Adrenal gland (tissue), 12 donors: ENCODE measurements around the gene PGBD2. TPM values are rescaled to one million over a fixed set of nuclear protein-coding genes. Genes with fewer than 3 reads are reported as not detected.
"Not testable (repeated sequence)": the region's sequence is repeated elsewhere in the genome, so short reads cannot be mapped to it uniquely, and the experiment has no call there.

Experiments used
- DNase-seq, 7 donors: peaks; one replicate each; pipeline ENCODE4 v3.0.0-alpha.2; 2019 to 2020
- H3K27ac ChIP-seq, 5 donors: fragments of 200-600 bp; sonication (generic) in 4 of 5; 1 replicate in 3 of 5; 2 replicates in 2 of 5; pipeline versions ENCODE4 v1.5.1 to v1.8.0; 2016 to 2020; ENCODE audit warnings: mild to moderate bottlenecking in 1 of 5
- H3K27me3 ChIP-seq: fragments of 200-600 bp; 2 replicates; pipeline ENCODE4 v1.8.0; 2021
- H3K36me3 ChIP-seq, 2 donors: fragments of 200-600 bp; replicated peaks in 1 of 2; 1 replicate in 1 of 2; 2 replicates in 1 of 2; pipeline versions ENCODE4 v1.5.1 to v1.8.0; 2018 to 2022
- H3K4me1 ChIP-seq, 2 donors: fragments of 200-600 bp; replicated peaks in 1 of 2; 1 replicate in 1 of 2; 2 replicates in 1 of 2; pipeline versions ENCODE4 v1.5.1 to v1.8.0; 2018 to 2021
- H3K4me3 ChIP-seq, 4 donors: fragments of 200-600 bp; sonication (generic) in 3 of 4; one replicate each; pipeline ENCODE4 v1.5.1; 2016 to 2018
- H3K9me3 ChIP-seq, 3 donors: fragments of 200-600 bp; sonication (generic) in 1 of 3; replicated peaks in 1 of 3; 1 replicate in 2 of 3; 2 replicates in 1 of 3; pipeline versions ENCODE4 v1.5.1 to v1.8.0; 2016 to 2021
- POLR2A ChIP-seq, 2 donors: fragments of 450-650 bp; IDR thresholded peaks; one replicate each; pipeline ENCODE4 v1.6.1; 2017; ENCODE audit warnings: antibody characterized with exemption in 2 of 2, mild to moderate bottlenecking in 2 of 2, moderate library complexity in 1 of 2
- WGBS, 4 donors: extraction: QIAGEN DNeasy Blood & Tissue Kit in 2 of 4; methylation state at CpG; one replicate each; pipeline versions ENCODE4 v1.1.5 to v1.1.7; 2013 to 2017; 5-methylcytosine and 5-hydroxymethylcytosine counted together
- intact Hi-C, 2 donors: fragments of 100-400 bp; cut with DNase I; formaldehyde crosslinking; loops; one replicate each; pipeline versions ENCODE4 v1.14.1 to v1.15.0; 2022 to 2023
- polyA plus RNA-seq, 3 donors: library from polyadenylated mRNA; stranded (reverse); fragments of 200-250 nt in 2 of 3; fragments of 350-450 nt in 1 of 3; fragmentation: Illumina TruSeq in 1 of 3; extraction: RNeasy Lipid Tissue Mini Kit (QIAGEN cat#74804) in 1 of 3; gene quantifications; one replicate each; pipeline ENCODE4 v1.2.3, GENCODE V29; 2013 to 2014
- total RNA-seq, 9 donors: library from RNA; depleted of rRNA in 4 of 9; stranded (reverse); fragments of >200 nt in 4 of 9; fragments of 120-200 nt in 1 of 9; fragmentation: NEBNext Ultra II Directional in 1 of 9; extraction: Animal tissue kit (Norgen Biotek cat#: 25700) in 1 of 9; gene quantifications; one replicate each; pipeline versions ENCODE4 v1.1.0 to v1.2.4, GENCODE V29; 2013 to 2023
- TF ChIP-seq, protein P1 (sequence below), 6 experiments: fragments of 450-650 bp in 4 of 6; fragments of 200-600 bp in 2 of 6; sonication (generic) in 1 of 6; IDR thresholded peaks; 1 replicate in 5 of 6; 2 replicates in 1 of 6; pipeline versions ENCODE4 v1.5.1 to v1.8.0; 2016 to 2021; ENCODE audit warnings: antibody characterized with exemption in 6 of 6, mild to moderate bottlenecking in 2 of 6, moderate library complexity in 1 of 6
- donor health status: healthy with polysubstance abuse.
- donor health status: Bipolar disorder and iron deficiency.
- donor health status: DM: yes; HTN: yes; CAD: no.
- donor health status: DM: no; HTN: no; CAD: no.
- donor health status: DM: no; HTN: no; CAD: no.
- donor health status: DM: yes; HTN: yes; CAD: no.

Gene PGBD2
- total and polyA plus RNA-seq, 12 donors: 1.6 to 9.2 (median 4.6) TPM

DNA sequence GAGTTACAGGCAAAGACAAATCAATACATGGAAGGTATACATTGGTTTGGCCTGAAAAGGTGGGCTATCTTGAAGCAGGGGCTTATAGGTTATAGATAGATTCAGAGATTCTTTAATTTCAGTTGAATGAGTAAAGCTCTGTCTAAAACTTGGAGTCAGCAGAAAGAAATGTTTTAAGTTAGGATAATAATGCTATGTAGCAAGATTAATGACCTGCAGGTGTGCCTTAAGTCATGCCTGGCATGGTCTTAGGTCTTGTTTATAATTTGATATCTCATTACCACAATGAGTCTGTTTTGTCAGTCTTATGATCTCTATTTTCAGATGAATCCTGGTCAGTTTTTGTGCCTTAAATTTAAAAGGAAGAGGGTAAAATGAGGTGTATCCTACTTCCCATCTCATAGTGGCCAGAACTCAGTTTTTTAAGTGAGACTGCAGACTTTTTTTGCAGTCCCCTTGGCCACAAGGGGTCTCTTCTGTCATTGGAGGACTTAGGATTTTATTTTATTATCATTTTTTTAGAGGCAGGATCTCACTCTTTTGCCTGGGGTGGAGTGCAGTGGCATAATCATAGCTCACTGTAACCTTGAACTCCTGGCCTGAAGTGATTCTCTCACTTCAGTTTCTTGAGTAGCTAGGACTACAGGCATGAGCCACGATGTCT, 21.3 kb upstream of the PGBD2 start:
- no peak overlapping the region for H3K27ac ChIP-seq
- no peaks in the 10 kb centered on the region for H3K27me3 ChIP-seq
- H3K4me1 ChIP-seq: no peaks in the 10 kb centered on the region
- intact Hi-C loops: no loop called here
- 19 to 43% (median 30%) methylated on average over 1 of the region's 1 CpG for WGBS, 4 donors
- DNase-seq: no peak
- H3K9me3 ChIP-seq: no peaks in the 10 kb centered on the region
- H3K36me3 ChIP-seq: no peaks in the 10 kb centered on the region
- TF ChIP-seq POLR2A (IDR thresholded peaks at IDR 0.05): no peak
- TF ChIP-seq, protein P1, sequence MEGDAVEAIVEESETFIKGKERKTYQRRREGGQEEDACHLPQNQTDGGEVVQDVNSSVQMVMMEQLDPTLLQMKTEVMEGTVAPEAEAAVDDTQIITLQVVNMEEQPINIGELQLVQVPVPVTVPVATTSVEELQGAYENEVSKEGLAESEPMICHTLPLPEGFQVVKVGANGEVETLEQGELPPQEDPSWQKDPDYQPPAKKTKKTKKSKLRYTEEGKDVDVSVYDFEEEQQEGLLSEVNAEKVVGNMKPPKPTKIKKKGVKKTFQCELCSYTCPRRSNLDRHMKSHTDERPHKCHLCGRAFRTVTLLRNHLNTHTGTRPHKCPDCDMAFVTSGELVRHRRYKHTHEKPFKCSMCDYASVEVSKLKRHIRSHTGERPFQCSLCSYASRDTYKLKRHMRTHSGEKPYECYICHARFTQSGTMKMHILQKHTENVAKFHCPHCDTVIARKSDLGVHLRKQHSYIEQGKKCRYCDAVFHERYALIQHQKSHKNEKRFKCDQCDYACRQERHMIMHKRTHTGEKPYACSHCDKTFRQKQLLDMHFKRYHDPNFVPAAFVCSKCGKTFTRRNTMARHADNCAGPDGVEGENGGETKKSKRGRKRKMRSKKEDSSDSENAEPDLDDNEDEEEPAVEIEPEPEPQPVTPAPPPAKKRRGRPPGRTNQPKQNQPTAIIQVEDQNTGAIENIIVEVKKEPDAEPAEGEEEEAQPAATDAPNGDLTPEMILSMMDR (IDR thresholded peaks at IDR 0.05): no peak
- no peak overlapping the region for H3K4me3 ChIP-seq

DNA sequence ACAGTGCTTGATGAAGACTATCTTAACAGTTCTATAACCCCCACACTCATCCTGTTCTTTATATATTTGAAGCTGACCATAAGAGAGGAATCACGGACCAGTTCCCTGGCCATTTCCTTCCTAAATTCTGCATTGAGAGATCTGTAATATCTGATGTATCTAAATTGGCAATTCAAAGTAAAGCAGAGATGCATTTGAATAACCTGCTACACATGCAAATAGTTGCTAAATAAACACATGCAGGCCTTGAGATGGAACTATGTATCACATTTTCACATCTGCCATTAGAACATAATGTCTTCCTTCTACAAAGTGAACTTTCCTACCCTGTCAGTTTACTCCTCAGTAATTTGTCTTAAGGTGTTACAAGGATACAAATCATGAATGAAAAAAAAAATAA, 20.4 kb upstream of the PGBD2 start:
- Histone ChIP-seq H3K27ac (no peak overlapping the region), H3K4me1 (no peaks in the 10 kb centered on the region), H3K36me3 (no peaks in the 10 kb centered on the region), H3K9me3 (no peaks in the 10 kb centered on the region), H3K27me3 (no peaks in the 10 kb centered on the region), H3K4me3 (no peak overlapping the region)
- no peak for DNase-seq
- TF ChIP-seq POLR2A (IDR thresholded peaks at IDR 0.05): no peak
- TF ChIP-seq, protein P1 (IDR thresholded peaks at IDR 0.05): no peak
- WGBS, 4 donors: 76 to 95% (median 82%) methylated on average over 1 of the region's 1 CpG
- intact Hi-C loops: no loop called here

DNA sequence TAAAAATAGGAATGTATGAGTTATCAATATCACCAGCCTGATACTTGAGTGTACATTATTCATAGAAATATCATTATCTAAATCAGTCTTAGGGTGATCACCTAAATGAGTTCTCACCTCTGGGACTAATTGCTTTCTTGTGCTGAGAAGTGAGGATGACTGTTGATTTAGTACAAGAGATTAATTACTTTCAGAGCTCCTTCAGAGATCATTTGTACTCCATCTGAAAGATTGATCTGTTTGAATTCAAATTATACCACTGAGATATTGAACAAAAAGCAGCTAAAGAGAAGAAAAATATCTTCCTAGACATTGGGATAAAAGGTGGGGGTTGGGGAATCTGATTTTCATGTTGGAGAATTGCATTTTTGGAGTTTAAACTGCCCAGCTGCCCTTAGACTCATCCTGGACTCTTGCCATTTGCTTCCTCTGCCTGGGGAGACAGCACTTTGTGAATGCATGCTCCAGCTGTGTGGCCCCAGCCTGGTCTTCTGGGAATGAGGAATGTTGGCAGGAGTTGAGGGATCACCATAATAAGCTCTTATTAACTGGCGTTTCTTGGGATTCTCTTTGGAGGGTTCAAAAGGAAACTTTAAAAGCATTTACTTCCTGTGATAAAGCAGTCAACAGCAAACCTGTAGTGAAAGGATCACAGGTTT, 19.7 kb upstream of the PGBD2 start:
- H3K9me3 ChIP-seq: no peaks in the 10 kb centered on the region
- no peaks in the 10 kb centered on the region for H3K27me3 ChIP-seq
- no peak overlapping the region for H3K4me3 ChIP-seq
- no peaks in the 10 kb centered on the region for H3K36me3 ChIP-seq
- WGBS, 4 donors: 21 to 41% (median 34%) methylated on average over 1 of the region's 1 CpG
- H3K4me1 ChIP-seq: no peaks in the 10 kb centered on the region
- TF ChIP-seq, protein P1 (IDR thresholded peaks at IDR 0.05): no peak
- no peak for TF ChIP-seq POLR2A (IDR thresholded peaks at IDR 0.05)
- intact Hi-C loops: no loop called here
- no peak for DNase-seq
- H3K27ac ChIP-seq: no peak overlapping the region

DNA sequence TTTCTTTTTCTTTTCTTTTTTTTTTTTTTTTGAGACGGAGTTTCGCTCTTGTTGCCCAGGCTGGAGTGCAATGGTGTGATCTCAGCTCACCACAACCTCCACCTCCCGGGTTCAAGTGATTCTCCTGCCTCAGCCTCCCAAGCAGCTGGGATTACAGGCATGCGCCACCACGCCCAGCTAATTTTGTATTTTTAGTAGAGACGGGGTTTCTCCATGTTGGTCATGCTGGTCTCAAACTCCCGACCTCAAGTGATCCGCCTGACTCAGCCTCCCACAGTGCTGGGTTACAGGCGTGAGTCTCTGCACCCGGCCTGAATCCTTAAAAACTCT, 16.2 kb upstream of the PGBD2 start:
- H3K36me3 ChIP-seq, H3K9me3 ChIP-seq, H3K27ac ChIP-seq, intact Hi-C loops, H3K4me1 ChIP-seq, H3K4me3 ChIP-seq, H3K27me3 ChIP-seq, DNase-seq: not testable (repeated sequence)
- WGBS, 4 donors: 82 to 93% (median 88%) methylated on average over 8 to 10 of the region's 10 CpGs
